ENCODE data around the gene EPHB1. TPM values are rescaled to one million over a fixed set of nuclear protein-coding genes. Genes with fewer than 3 reads are reported as not detected.

EPHB1 gene
- total RNA-seq, 1 experiment from 2014 or later: 2.8 TPM

DNA sequence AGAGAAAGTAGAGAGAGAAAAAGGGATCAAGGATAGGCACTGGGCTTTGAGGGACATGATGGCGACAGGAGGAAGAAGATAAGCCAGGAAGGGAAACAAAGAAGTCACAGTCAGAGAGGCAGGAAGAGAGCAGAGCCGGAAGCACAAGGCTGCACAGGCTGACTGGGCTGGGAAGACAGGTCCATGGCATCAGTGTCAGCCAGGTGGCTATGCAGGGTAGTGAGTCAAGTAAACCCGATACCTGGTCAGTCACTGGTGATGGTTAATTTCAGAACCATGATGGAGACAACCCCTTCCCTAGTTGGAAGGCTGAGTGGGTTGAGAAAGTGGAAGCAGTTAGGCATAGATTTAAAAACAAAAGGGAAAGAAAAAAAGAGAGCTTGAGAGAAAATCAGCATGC lies 203.8 kb downstream of the EPHB1 start:
- Histone ChIP-seq H3K27ac (ENCODE audit: insufficient read length, low read depth, low read length) (no peak overlapping the region), H3K56ac (ENCODE audit: insufficient read length, low read depth, low read length) (no peak overlapping the region), H3K18ac (ENCODE audit: insufficient read length, low read depth, low read length) (no peak overlapping the region), H3K79me2 (ENCODE audit: insufficient read depth, low read length) (no peaks in the 10 kb centered on the region), H2AFZ (ENCODE audit: low read length) (no peak overlapping the region), H3K79me1 (ENCODE audit: insufficient read depth, low read depth, low read length, poor library complexity, severe bottlenecking) (no peaks in the 10 kb centered on the region), H4K91ac (ENCODE audit: insufficient read length, low read depth, low read length) (no peak overlapping the region), H4K8ac (replicated peaks; ENCODE audit: insufficient read length, low read depth, low read length) (no peak overlapping the region), H2BK15ac (ENCODE audit: low read depth, low read length) (no peak overlapping the region), H3T11ph (ENCODE audit: low read length) (no peak overlapping the region), H3K14ac (ENCODE audit: insufficient read depth, low read length) (no peak overlapping the region), H3K4me2 (ENCODE audit: insufficient read depth, insufficient read length, low read length) (no peak overlapping the region), H2BK5ac (ENCODE audit: insufficient read length, low read length) (no peak overlapping the region), H2AK5ac (ENCODE audit: insufficient read length, low read length) (no peak overlapping the region), H3K27me3 (ENCODE audit: insufficient read depth, low read length) (no peaks in the 10 kb centered on the region), H4K20me1 (ENCODE audit: control insufficient read depth, insufficient read depth, insufficient read length) (no peaks in the 10 kb centered on the region), H2BK20ac (ENCODE audit: low read depth, low read length, poor library complexity, severe bottlenecking) (no peak overlapping the region), H3K4ac (ENCODE audit: low read depth, low read length) (no peak overlapping the region), H3K9ac (ENCODE audit: extremely low read depth, insufficient read length, low read length) (no peak overlapping the region), H3K4me1 (ENCODE audit: insufficient read depth, low read length) (no peaks in the 10 kb centered on the region), H3K23ac (ENCODE audit: insufficient read length, low read depth, low read length) (no peak overlapping the region), H3K23me2 (ENCODE audit: insufficient read length, low read depth, low read length, poor library complexity, severe bottlenecking) (no peaks in the 10 kb centered on the region), H4K5ac (ENCODE audit: insufficient read length, low read depth, low read length) (no peak overlapping the region), H2BK12ac (ENCODE audit: insufficient read length, low read depth, low read length) (no peak overlapping the region), H3K9me3 (ENCODE audit: control insufficient read depth, low read depth, low read length) (no peaks in the 10 kb centered on the region), H2BK120ac (ENCODE audit: low read depth, low read length, poor library complexity, severe bottlenecking) (no peak overlapping the region)
- Mint-ChIP-seq H3K4me1 (peaks cover 0 to 3% of the 10 kb centered on the region in 2 experiments; a peak in 1 of 4 replicates), H3K27me3 (ENCODE audit: low read depth) (peaks cover 2% of the 10 kb centered on the region; the same call in 1 of the 2 replicates), H3K27ac (no peak overlapping the region), H3K36me3 (ENCODE audit: insufficient read depth in 1 of 3, low read depth in 3 of 3) (no peaks in the 10 kb centered on the region), H3K4me3 (no peak overlapping the region), H3K9me3 (no peaks in the 10 kb centered on the region; a peak in 2 of 5 replicates)
- DNase-seq: no peak
- WGBS (ENCODE audit: extremely low coverage, insufficient read length, low lambda C conversion rate): no CpG with 5 or more reads among the region's 3 CpGs
- TF ChIP-seq, protein P1, sequence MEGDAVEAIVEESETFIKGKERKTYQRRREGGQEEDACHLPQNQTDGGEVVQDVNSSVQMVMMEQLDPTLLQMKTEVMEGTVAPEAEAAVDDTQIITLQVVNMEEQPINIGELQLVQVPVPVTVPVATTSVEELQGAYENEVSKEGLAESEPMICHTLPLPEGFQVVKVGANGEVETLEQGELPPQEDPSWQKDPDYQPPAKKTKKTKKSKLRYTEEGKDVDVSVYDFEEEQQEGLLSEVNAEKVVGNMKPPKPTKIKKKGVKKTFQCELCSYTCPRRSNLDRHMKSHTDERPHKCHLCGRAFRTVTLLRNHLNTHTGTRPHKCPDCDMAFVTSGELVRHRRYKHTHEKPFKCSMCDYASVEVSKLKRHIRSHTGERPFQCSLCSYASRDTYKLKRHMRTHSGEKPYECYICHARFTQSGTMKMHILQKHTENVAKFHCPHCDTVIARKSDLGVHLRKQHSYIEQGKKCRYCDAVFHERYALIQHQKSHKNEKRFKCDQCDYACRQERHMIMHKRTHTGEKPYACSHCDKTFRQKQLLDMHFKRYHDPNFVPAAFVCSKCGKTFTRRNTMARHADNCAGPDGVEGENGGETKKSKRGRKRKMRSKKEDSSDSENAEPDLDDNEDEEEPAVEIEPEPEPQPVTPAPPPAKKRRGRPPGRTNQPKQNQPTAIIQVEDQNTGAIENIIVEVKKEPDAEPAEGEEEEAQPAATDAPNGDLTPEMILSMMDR (conservative IDR thresholded peaks at IDR 0.05): no peak; the same call in 2 of the 3 replicates

Measured in H9 (cell line).